Fibroblast of pulmonary artery (primary cell): ENCODE measurements around the gene HOXC6.

Experiments used
- DNase-seq: peaks from one replicate; pipeline ENCODE4 v3.0.0-alpha.2; 2010; ENCODE audit warnings: low read depth
- H3K4me3 ChIP-seq: replicated peaks from 2 replicates; pipeline ENCODE4 v1.5.1; 2011; ENCODE audit warnings: low read depth, mild to moderate bottlenecking, control low read depth, low read length, moderate library complexity
- TF ChIP-seq, protein P1 (sequence below): IDR thresholded peaks from 2 replicates; pipeline ENCODE4 v1.5.1; 2011; ENCODE audit warnings: mild to moderate bottlenecking, control low read depth, low read length, inconsistent platforms; ENCODE audit errors: missing control alignments

Gene HOXC6

DNA sequence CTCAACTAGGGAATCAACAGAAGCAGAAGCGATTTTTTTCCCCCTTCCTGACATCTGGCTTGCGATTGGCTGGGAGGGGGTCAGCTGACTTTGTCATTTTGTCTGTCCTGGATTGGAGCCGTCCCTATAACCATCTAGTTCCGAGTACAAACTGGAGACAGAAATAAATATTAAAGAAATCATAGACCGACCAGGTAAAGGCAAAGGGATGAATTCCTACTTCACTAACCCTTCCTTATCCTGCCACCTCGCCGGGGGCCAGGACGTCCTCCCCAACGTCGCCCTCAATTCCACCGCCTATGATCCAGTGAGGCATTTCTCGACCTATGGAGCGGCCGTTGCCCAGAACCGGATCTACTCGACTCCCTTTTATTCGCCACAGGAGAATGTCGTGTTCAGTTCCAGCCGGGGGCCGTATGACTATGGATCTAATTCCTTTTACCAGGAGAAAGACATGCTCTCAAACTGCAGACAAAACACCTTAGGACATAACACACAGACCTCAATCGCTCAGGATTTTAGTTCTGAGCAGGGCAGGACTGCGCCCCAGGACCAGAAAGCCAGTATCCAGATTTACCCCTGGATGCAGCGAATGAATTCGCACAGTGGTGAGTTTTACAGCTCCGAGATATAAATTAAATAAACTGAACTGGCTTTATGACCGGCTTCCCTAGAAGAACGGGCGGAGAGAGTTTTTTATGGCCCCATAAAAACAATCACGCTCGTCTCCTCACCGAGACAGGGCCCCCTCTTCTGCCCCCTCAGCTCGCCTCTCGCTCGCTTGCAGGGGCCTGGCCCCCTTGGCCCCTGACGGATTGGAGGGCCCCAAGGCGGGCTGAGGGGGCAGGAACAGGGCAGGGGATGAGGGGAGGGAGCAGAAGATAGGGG, at the start of gene HOXC6:
TSS of gene HOXC6 (plus strand) at position 127 of the 888 bp plus-strand sequence. CDS start at position 209, 82 bp downstream.
- TF ChIP-seq, protein P1, sequence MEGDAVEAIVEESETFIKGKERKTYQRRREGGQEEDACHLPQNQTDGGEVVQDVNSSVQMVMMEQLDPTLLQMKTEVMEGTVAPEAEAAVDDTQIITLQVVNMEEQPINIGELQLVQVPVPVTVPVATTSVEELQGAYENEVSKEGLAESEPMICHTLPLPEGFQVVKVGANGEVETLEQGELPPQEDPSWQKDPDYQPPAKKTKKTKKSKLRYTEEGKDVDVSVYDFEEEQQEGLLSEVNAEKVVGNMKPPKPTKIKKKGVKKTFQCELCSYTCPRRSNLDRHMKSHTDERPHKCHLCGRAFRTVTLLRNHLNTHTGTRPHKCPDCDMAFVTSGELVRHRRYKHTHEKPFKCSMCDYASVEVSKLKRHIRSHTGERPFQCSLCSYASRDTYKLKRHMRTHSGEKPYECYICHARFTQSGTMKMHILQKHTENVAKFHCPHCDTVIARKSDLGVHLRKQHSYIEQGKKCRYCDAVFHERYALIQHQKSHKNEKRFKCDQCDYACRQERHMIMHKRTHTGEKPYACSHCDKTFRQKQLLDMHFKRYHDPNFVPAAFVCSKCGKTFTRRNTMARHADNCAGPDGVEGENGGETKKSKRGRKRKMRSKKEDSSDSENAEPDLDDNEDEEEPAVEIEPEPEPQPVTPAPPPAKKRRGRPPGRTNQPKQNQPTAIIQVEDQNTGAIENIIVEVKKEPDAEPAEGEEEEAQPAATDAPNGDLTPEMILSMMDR: no peak
- DNase-seq: no peak
- peak within 1 kb of the TSS; percentile 21 for H3K4me3 ChIP-seq

DNA sequence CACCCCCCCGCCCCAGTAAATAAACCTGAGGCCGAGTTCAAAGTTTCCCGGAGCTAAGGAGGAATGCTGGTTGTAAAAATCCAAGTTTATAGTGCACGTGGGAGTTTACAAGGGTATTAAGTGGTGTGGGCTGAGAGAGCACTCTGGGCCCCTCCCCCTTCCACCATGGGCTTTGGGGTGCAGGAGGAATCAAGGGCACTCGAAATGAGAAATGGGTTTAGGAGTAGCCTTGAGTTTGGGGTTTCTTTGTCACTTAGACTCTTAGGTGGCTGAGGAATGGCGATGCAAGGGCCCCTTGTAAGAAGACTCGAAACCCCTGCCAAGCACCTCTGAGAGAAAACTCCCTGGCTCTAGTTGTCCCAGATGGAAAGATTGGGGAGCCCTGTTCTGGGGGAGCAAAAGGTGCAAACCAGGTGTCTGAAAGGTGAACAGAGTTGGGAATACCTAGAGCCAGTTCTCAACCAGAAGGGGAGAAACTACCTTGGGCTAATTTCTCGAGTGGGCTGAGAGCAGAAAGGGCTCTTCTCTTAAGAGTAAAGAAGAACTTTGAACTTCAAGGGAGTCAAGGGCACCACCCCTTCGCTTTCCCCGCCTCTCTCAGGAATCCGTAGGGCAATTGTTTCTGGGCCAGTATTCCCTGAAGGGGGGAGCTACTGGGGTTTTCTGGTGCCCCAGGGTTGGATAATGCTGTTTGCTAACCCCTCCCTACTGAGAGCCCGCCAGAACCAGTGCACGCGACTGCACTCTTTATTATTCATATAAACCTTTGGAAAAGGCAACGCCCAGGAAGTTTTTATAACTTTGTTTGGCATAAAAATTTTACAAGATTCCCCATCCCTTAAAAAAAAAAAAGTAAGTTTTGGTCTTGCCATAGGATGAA, 49.5 kb upstream of the HOXC6 start:
- DNase-seq: no peak
- TF ChIP-seq, protein P1: no peak
- H3K4me3 ChIP-seq: no peak overlapping the region

DNA sequence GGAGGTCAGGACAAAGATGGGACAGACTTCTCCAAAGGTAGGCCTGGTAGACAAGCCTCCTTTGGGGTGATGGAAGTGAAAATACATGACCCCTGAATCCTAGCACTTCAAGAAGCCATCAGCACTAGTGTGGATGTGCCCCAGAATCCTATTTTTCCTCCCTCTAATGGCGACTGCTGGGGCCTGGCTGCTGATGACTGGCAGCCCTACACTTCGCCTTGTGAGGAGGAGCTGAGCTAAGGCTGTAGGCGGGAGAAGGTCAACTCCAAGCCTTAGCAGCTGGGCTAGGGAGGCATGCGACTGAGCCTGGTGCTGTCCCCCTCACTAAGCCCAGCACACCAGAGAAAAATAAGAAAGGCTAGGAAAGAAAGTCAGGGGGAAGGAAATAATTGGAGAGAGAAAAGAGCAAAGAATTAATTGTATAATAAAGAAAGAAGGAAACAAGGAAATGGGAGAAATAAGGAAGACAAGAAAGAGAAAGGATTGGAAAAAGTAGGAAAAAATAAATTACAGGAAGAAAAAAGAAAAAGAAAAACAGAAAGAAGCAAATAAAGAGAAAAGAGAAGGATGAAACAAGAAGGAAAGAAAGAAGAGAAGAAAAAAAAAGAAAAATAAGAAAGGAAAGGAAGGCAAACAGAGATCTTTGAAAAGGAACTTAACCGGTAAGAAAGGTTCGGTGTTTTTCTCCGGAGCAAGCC, 48.0 kb upstream of the HOXC6 start:
- TF ChIP-seq, protein P1: no peak
- H3K4me3 ChIP-seq: no peak overlapping the region
- DNase-seq: no peak

DNA sequence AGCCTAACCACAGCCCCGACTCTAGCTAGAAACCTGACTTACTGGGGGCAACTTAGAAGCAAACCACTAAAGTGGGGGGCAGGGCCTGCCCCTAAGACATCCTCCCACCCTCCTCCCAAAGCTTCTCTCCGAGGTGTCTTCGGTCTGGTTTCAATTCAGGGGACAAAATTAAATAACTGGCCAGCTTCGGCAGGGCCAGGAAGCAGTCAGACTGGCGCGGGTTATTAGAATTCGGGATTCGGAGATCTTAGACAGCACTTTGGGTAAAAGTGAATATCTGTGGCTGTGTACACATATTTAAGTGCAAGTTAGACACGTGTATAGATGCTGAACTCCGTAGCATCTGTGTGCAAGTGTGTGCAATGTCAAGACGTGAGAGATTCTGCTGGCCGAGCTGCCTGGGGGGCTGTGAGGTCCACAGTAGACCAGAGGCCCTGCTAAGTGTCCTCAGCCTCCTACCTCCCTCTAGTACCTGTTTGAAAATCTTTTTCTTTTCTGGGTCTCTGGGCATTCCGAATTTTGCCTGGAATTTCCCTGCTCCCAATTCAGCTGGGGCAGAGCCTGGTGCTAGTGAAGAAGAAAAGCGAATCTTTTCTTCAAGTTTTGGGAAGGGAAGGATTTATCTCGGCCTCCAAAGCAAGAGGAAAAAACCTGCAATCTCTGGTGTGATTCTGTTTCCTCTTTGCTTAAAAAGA, 47.3 kb upstream of the HOXC6 start:
- TF ChIP-seq, protein P1: no peak
- H3K4me3 ChIP-seq: no peak overlapping the region
- no peak for DNase-seq

DNA sequence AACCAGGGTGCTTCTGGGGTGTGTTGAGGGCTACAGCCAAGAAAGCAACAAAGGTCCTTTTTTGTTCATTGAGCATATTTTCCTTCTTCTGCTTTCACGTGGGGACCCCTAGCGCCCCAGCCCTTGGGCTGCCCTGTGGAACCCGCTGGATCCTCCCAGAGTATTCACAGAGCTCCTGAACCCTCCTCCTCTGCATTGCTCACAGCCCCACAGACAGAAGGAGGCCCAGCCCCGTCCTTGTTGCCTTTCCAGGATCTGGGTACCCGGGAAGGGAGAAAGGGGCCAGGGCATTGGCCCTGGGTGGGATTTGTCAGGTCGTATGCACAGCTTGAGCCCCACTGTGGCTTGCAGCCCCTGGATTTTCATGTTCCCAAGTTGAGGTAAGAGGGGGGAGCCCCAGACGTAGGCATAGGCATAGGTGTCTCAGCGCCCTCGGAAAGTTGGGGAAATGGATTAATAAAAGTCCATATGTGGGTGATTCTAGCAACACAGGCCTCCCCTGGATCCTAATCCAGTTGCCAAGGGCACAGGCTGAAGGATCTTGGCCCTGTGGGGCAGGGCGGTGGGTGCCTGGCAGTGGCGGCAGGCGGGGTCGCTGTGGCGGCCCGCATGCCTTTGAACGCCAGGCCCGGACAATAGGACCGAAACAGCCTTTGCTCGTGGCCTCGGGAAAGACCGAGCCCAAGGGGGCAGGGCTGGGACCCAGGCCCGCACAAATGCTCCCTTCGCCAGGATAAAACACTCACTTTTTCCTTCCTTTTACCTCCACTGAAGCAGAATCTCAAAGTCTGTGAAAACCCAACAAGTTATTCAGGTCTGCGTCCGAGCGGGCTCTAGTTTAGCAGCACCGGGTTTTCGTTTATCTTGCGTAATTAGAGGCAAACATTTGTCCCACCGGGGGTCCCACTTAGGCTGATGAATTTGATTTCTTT, 46.3 kb upstream of the HOXC6 start:
- TF ChIP-seq, protein P1: no peak
- H3K4me3 ChIP-seq: no peak overlapping the region
- DNase-seq: no peak
